ENCODE results near the gene ABHD2.
"Not testable (repeated sequence)": the region's sequence is repeated elsewhere in the genome, so short reads cannot be mapped to it uniquely, and the experiment has no call there.

The ABHD2 gene

DNA sequence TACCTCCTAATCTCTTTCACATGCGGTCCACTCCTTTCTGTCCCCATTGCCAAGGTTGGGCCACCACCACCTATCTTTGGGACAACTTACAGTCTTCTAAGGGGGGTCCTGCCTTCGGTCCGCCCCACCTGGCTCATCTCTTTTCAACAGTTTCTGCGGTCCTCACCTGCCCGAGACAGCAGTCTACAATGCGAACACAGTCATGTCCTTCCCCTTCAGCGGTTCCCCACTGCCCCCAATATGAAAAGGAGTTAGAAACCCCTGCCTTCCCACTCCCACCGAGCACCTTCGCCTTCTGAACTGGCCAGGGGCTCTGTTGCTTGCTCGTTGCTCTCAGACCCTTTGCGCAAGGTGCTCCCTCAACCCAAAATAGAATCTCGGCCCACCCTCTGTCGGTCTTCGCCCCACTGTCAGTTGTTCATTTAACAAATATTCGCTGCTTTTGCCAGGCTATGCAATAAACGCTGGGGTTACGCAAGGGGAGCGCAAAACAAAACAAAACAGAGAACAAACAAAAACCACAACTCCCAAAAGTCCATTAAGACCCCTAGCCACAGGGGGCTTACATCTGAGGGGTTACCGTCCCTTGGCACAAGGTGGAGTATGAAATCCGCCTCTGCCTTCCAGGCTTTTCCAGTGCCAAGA is 154.9 kb downstream of the ABHD2 start:
- DNase-seq: no peak

GRCh38 chr15:89243691-89244573 is 155.7 kb downstream of the ABHD2 start, which contains the start of gene FANCI:
Gene FANCI (plus strand): TSS chr15:89243979. CDS start chr15:89247648, 3,669 bp downstream.
- peak; percentile 93 to 96 for DNase-seq

- peak in 1 of 2 experiments; percentile 46 for DNase-seq
These were observed 156.3 kb downstream of the ABHD2 start for GRCh38 chr15:89244574-89244903.

- DNase-seq: no peak
These were observed 159.2 kb downstream of the ABHD2 start for GRCh38 chr15:89247446-89247845.

DNA sequence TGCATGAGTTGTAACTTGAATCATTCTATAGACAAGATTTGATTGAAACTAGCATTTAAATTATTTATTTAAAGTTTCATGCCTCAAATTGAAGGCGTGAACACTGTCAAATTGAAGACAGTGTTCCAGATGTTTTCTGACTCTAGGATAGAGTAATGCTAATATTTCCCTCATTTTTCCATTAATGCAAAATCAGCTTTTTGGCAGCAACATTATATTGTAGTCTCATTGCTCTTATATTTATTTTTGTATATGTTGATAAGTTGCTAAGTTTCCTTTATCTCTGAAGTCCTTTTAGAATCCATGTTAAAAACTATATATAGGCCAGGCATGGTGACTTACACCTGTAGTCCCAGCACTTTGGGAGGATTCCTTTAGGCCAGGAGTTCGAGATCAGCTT is 160.3 kb downstream of the ABHD2 start:
- DNase-seq: no peak

DNA sequence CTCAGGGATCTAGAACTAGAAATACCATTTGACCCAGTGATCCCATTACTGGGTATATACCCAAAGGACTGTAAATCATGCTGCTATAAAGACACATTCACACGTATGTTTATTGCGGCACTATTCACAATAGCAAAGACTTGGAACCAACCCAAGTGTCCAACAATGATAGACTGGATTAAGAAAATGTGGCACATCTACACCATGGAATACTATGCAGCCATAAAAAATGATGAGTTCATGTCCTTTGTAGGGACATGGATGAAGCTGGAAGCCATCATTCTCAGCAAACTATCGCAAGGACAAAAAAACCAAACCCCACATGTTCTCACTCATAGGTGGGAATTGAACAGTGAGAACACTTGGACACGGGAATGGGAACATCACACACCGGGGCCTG is 161.9 kb downstream of the ABHD2 start:
- not testable (repeated sequence) for DNase-seq

All from NCI-H524 (cell line).